ENCODE results near the gene PHACTR3. TPM values are rescaled to one million over a fixed set of nuclear protein-coding genes. Genes with fewer than 3 reads are reported as not detected.

The PHACTR3 gene
- total and polyA plus RNA-seq, 2 of the 8 experiments (the other 6 are each of a cell fraction or from before 2014, with no cell fraction given) = 0.05 to 0.13 TPM

DNA sequence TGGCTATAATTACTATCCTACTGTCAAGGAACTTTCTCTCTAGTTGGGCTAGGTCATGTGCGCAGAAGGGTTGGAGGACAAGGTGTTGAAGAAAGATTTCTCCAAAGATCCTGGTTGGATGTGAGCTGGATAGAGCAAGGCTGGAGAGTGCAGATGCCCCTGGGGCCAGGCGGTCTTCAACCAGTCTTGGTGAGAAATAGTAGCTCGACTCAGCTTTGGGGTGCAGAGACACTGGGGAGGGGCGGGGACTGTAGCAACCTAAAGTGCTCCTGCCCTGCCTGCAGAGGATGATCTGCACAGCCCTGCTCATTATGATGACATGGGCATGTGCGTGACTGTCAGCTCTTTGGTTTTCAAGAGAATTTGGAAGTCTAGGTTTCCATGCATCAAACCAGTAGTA, 35.9 kb downstream of the PHACTR3 start:
- Histone ChIP-seq H3K27ac (ENCODE audit: low read depth, low read length) (no peak overlapping the region), H4K20me1 (replicated peaks in 1 of 2; ENCODE audit: control insufficient read depth in 1 of 2, insufficient read depth in 2 of 2, low read length in 2 of 2) (no peaks in the 10 kb centered on the region), H2BK20ac (ENCODE audit: low read length) (no peak overlapping the region), H4K8ac (ENCODE audit: extremely low read depth, insufficient read depth, low read length) (no peak overlapping the region), H3K36me3 (ENCODE audit: control insufficient read depth in 2 of 4, insufficient read depth in 4 of 4, low read length in 3 of 4) (no peaks in the 10 kb centered on the region), H2BK120ac (replicated peaks; ENCODE audit: low read depth, low read length) (no peak overlapping the region), H4K91ac (replicated peaks; ENCODE audit: insufficient read length, low read length) (no peak overlapping the region), H3K4me2 (ENCODE audit: insufficient read depth in 1 of 2, low read depth in 2 of 2, low read length in 2 of 2) (no peak overlapping the region), H2BK5ac (ENCODE audit: low read depth, low read length) (no peak overlapping the region), H3K23ac (ENCODE audit: insufficient read length) (no peak overlapping the region), H3K4me1 (replicated peaks in 1 of 4; ENCODE audit: control insufficient read depth in 3 of 4, insufficient read depth in 4 of 4, low read length in 3 of 4) (no peaks in the 10 kb centered on the region), H3K27me3 (replicated peaks in 1 of 4; ENCODE audit: control insufficient read depth in 3 of 4, extremely low read depth in 1 of 4, insufficient read depth in 3 of 4, low read length in 3 of 4) (no peaks in the 10 kb centered on the region; a peak in 1 of 7 replicates), H4K5ac (ENCODE audit: insufficient read length, low read depth, low read length) (no peak overlapping the region), H2AFZ (ENCODE audit: low read length) (no peak overlapping the region), H3K4ac (replicated peaks; ENCODE audit: insufficient read length, low read depth, low read length) (no peak overlapping the region), H3K4me3 (ENCODE audit: extremely low read depth in 1 of 4, insufficient read depth in 2 of 4, low read depth in 3 of 4, low read length in 4 of 4) (no peak overlapping the region), H3K18ac (ENCODE audit: extremely low read depth, low read length) (no peak overlapping the region), H2BK12ac (ENCODE audit: low read depth, low read length) (no peak overlapping the region), H3K79me1 (ENCODE audit: low read depth, low read length) (no peaks in the 10 kb centered on the region), H3K23me2 (ENCODE audit: low read depth, low read length) (peaks cover 9% of the 10 kb centered on the region; the same call in 1 of the 2 replicates), H3K9me3 (ENCODE audit: insufficient read depth in 2 of 2, low read depth in 1 of 2, low read length in 1 of 2) (peaks cover 73 to 99% of the 10 kb centered on the region in 2 experiments), H3K79me2 (ENCODE audit: control insufficient read depth in 1 of 2, insufficient read depth in 2 of 2, low read length in 2 of 2) (no peaks in the 10 kb centered on the region), H2BK15ac (ENCODE audit: low read length) (no peak overlapping the region), H3K9ac (replicated peaks in 1 of 4; ENCODE audit: extremely low read depth in 1 of 4, low read depth in 3 of 4, low read length in 3 of 4) (no peak overlapping the region), H2AK5ac (ENCODE audit: low read depth, low read length) (no peak overlapping the region), H3K14ac (ENCODE audit: insufficient read length) (no peak overlapping the region), H3K56ac (replicated peaks; ENCODE audit: insufficient read length, low read depth, low read length) (no peak overlapping the region)
- POLR2A ChIA-PET (ENCODE audit: partially characterized antibody) = no interaction called here
- 77% methylated on average over 4 of the region's 5 CpGs; no CpG with 5 or more reads in 1 of the 2 experiments for WGBS, 2 experiments (ENCODE audit: extremely low coverage in 1 of 2, insufficient coverage in 1 of 2, insufficient read length in 1 of 2, insufficient replicate concordance in 2 of 2, low coverage in 1 of 2, low lambda C conversion rate in 2 of 2, missing lambda C conversion rate in 1 of 2)
- CTCF ChIA-PET (ENCODE audit: partially characterized antibody) = no interaction called here
- no peak for DNase-seq (ENCODE audit: low read depth in 1 of 2, low spot score in 2 of 2)
- FAIRE-seq = no peak
- no peak for TF ChIP-seq TEAD4 (IDR thresholded peaks at IDR 0.05; ENCODE audit: low read depth, low read length)
- no peak for TF ChIP-seq YY1 (IDR thresholded peaks at IDR 0.05; ENCODE audit: low read depth, low read length)
- TF ChIP-seq USF2 (IDR thresholded peaks at IDR 0.05; ENCODE audit: low read length) = no peak
- TF ChIP-seq, protein P1, sequence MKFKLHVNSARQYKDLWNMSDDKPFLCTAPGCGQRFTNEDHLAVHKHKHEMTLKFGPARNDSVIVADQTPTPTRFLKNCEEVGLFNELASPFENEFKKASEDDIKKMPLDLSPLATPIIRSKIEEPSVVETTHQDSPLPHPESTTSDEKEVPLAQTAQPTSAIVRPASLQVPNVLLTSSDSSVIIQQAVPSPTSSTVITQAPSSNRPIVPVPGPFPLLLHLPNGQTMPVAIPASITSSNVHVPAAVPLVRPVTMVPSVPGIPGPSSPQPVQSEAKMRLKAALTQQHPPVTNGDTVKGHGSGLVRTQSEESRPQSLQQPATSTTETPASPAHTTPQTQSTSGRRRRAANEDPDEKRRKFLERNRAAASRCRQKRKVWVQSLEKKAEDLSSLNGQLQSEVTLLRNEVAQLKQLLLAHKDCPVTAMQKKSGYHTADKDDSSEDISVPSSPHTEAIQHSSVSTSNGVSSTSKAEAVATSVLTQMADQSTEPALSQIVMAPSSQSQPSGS (IDR thresholded peaks at IDR 0.05; ENCODE audit: low read length) = no peak
- no peak for TF ChIP-seq BACH1 (IDR thresholded peaks at IDR 0.05; ENCODE audit: low read length)
- TF ChIP-seq CHD2 (IDR thresholded peaks at IDR 0.05; ENCODE audit: low read length) = no peak
- no peak for TF ChIP-seq SIN3A (conservative IDR thresholded peaks at IDR 0.05 in 1 of 2, IDR thresholded peaks at IDR 0.05 in 1 of 2; ENCODE audit: low read depth in 1 of 2, low read length in 2 of 2)
- TF ChIP-seq EGR1 (IDR thresholded peaks at IDR 0.05; ENCODE audit: borderline replicate concordance, low read depth, low read length) = no peak
- no peak for TF ChIP-seq TCF12 (IDR thresholded peaks at IDR 0.05; ENCODE audit: low read depth, low read length)
- TF ChIP-seq SIRT6 (IDR thresholded peaks at IDR 0.05; ENCODE audit: low read length) = no peak
- TF ChIP-seq ASH2L (IDR thresholded peaks at IDR 0.05; ENCODE audit: low read length) = no peak
- TF ChIP-seq PHF8 (conservative IDR thresholded peaks at IDR 0.05; ENCODE audit: low read depth, low read length) = no peak
- TF ChIP-seq CEBPB (IDR thresholded peaks at IDR 0.05; ENCODE audit: low read depth, low read length) = no peak
